Liver (tissue), 3 donors: Measurements from ENCODE around the gene PFDN2.

Experiments used
- CTCF ChIP-seq: fragments of 150-350 bp; IDR thresholded peaks from 2 replicates; pipeline ENCODE4 v1.5.1; 2017; ENCODE audit warnings: improper control_type of control experiment, low read depth, low read length; ENCODE audit not compliant: missing input control
- FOXA1 ChIP-seq: IDR thresholded peaks from 2 replicates; pipeline ENCODE4 v1.6.1; 2016; ENCODE audit warnings: antibody characterized with exemption
- NR2F2 ChIP-seq: IDR thresholded peaks from 2 replicates; pipeline ENCODE4 v1.6.1; 2016; ENCODE audit warnings: antibody characterized with exemption
- RAD21 ChIP-seq, 2 donors: IDR thresholded peaks; 2 replicates each; pipeline ENCODE4 v1.6.1; 2016; ENCODE audit warnings: antibody characterized with exemption in 2 of 2, mild to moderate bottlenecking in 2 of 2
- RXRA ChIP-seq, 2 donors: IDR thresholded peaks; 2 replicates each; pipeline ENCODE4 v1.6.1; 2017 to 2018; ENCODE audit warnings: antibody characterized with exemption in 2 of 2, mild to moderate bottlenecking in 1 of 2
- SP1 ChIP-seq: IDR thresholded peaks from 2 replicates; pipeline ENCODE4 v1.6.1; 2018; ENCODE audit warnings: antibody characterized with exemption, mild to moderate bottlenecking
- donor health status: healthy.
- donor health status: healthy.

DNA sequence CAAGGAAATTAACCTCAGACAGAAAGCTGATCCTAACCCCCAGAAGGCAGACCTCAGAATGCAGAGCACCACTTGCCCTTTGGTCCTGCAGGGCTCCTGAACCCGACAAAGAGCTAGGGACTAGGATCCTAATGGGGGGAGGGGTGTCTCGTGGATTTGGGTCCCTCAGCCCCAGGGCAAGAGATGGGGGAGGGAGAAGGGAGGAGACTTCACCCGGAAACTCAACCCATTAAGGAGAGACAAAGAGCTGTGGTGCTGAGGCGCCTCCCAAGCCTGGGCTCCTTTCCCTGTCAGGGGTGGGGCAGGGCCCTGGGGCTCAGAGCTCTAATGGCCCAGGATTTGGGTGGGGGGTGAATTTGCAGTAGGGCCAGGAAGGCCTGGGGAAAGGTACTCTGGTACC is 31.4 kb downstream of the PFDN2 start:
- TF ChIP-seq CTCF (no peak), SP1 (no peak), RXRA (IDR thresholded peaks at IDR 0.05) (no peak), RAD21 (IDR thresholded peaks at IDR 0.05) (no peak), NR2F2 (no peak), FOXA1 (no peak)
